A549 treated with RU486 at 1 μM for 4 hours (cell line): Measurements from ENCODE around the gene TROAP. TPM values are rescaled to one million over a fixed set of nuclear protein-coding genes. Genes with fewer than 3 reads are reported as not detected.

ENCODE experiments used
- total RNA-seq: library from RNA; stranded (reverse); fragments of 200-300 nt; extraction: Qiagen RNA extraction; gene quantifications from 5 replicates; pipeline ENCODE4 v1.2.3, GENCODE V29; 2022; ENCODE audit warnings: low read depth

The TROAP gene, protein sequence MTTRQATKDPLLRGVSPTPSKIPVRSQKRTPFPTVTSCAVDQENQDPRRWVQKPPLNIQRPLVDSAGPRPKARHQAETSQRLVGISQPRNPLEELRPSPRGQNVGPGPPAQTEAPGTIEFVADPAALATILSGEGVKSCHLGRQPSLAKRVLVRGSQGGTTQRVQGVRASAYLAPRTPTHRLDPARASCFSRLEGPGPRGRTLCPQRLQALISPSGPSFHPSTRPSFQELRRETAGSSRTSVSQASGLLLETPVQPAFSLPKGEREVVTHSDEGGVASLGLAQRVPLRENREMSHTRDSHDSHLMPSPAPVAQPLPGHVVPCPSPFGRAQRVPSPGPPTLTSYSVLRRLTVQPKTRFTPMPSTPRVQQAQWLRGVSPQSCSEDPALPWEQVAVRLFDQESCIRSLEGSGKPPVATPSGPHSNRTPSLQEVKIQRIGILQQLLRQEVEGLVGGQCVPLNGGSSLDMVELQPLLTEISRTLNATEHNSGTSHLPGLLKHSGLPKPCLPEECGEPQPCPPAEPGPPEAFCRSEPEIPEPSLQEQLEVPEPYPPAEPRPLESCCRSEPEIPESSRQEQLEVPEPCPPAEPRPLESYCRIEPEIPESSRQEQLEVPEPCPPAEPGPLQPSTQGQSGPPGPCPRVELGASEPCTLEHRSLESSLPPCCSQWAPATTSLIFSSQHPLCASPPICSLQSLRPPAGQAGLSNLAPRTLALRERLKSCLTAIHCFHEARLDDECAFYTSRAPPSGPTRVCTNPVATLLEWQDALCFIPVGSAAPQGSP
- 83.7 to 108 TPM (median 90.5 TPM) in 5 replicates for total RNA-seq

DNA sequence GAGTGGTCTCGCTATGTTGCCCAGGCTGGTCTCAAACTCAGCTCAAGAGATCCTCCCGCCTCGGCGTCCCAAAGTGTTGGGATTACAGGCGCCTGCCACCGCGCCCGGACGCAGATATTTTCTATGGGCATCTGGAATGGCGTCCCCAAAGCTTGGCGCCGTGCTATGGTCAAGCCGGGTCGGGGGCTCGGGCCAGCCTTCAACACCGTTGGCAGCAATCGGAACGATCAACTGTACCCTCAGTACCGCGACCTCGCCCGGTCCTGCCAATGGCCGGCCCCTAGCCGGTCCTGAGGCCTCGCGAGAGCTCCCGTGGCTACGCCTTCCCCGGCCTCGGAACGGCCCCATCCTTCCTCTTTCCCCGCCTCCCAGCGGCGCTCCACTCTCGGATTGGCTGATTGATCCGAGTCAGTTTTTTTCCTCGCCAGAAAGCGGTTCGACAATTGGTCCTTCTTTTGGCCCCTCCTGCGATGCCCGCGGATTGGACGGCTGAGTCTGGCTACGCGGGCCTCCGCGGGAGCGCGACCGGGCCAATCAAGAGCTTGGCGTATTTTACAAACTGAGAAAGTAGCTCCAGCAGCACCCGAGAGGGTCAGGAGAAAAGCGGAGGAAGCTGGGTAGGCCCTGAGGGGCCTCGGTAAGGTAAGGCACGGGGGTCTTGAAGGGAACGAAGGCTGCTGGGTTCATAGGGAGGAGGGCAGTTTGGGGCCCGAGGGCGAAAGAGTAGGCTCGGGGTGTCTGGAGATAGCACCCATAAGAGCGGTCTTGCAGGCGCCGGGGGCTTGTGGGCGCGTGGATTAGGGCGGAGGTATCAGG lies at the start of gene TROAP:
TSS of gene TROAP (plus strand) at position 548 of the 816 bp plus-strand sequence. CDS start 354 bp downstream, outside the sequence.

DNA sequence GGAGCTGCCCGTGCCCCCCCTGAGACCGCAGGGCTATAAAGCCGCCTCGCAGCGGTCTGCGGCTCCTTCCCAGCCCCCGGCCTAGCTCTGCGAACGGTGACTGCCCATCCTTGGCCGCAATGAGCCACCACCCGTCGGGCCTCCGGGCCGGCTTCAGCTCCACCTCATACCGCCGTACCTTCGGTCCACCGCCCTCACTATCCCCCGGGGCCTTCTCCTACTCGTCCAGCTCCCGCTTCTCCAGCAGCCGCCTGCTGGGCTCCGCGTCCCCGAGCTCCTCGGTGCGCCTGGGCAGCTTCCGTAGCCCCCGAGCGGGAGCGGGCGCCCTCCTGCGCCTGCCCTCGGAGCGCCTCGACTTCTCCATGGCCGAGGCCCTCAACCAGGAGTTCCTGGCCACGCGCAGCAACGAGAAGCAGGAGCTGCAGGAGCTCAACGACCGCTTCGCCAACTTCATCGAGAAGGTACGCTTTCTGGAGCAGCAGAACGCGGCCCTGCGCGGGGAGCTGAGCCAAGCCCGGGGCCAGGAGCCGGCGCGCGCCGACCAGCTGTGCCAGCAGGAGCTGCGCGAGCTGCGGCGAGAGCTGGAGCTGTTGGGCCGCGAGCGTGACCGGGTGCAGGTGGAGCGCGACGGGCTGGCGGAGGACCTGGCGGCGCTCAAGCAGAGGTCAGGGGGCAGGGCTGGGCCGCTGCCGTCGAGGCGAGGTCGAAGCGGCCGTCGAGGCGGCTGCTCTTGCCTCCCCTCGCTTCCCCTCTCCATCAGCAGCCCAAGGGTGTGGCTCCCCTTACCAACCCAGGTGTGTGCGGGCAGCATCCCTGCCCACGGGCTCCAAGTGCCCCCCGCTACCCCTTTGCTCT lies 27.7 kb upstream of the TROAP start, which contains the start of gene PRPH:
TSS of gene PRPH (plus strand) at position 66 of the 855 bp plus-strand sequence. CDS start at position 120, 54 bp downstream.

DNA sequence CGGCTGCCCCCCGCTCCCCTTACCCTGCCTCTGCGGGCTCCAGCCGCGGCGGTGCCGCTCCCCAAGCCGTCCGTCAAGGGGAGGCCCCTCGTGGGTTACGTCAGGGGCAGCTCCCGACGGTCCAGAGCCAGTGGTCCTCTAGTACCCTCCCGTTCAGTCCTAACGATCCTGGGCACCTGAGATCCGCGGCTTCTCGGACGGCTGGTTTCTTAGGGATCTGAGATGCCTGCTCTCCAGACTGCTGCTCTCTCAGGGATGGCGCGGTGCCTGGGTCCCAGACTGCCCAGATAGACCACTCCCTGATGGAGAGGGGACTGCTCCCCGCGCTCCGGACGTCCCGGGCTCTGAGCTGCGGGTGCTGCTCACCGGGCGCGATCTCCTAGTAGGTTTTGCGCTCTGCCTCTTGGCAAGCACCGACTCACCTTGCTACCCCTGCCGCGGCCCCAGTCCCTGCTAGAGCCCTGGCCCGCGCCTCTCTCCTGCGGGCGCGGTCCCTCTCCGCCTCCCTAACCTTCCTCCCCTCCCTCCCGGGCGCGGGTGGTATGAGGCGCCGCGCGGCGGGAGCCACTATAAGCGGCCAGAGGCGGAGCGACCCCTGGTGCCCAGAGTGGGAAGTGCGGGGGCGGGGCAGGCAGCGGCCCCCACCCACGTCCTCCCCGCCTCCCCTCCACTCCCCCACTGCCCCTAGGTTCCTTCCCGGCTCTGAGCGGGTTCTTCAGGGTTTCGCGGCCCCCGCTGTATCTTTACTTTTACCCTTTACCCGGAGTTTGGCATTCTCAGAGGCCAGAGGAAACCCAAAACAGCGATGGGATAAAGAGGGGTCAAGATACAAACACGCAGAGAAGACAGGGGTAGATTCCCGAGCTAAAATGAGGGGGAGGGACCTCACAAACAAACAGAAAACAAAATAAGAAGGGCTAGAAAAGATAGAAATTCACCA lies 13.9 kb downstream of the TROAP start, which contains the start of gene C1QL4:
TSS of gene C1QL4 (minus strand) at position 544 of the 940 bp plus-strand sequence. CDS start 711 bp downstream, outside the sequence.

DNA sequence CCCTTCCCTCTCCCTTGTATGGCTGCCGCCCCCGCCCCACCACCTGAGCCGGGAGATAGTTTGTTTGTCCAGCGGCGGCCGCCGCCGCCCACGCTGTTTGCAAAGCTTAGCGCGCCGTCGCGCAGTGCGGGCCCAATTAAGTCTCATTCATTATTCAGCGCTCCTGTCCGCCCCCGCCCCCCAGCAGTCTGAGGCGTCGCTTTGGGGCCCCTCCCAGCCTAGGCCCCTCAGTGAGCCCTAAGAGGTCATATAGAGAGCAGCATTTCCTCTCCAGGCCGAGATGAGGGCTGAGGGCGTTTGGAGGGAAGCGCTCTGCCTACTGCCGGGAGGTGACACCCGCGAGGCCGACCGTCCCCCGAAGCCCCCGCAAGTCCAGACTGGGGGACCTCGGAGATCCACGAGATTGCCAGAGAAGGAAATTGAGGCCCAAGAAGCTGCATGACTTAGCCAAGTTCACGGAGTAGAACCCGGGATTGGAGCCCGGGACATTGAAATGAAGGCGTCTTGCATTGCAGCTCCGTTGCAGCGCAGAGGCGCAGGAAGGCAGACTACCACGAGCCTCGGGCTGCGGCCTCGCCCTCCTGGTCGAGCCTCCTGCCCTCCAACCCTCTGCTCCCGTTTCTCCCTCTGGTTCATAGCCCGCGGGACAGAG lies 23.7 kb downstream of the TROAP start, which contains the start of gene DNAJC22:
TSS of gene DNAJC22 (plus strand) at position 230 of the 652 bp plus-strand sequence. CDS start 1,985 bp downstream, outside the sequence.

DNA sequence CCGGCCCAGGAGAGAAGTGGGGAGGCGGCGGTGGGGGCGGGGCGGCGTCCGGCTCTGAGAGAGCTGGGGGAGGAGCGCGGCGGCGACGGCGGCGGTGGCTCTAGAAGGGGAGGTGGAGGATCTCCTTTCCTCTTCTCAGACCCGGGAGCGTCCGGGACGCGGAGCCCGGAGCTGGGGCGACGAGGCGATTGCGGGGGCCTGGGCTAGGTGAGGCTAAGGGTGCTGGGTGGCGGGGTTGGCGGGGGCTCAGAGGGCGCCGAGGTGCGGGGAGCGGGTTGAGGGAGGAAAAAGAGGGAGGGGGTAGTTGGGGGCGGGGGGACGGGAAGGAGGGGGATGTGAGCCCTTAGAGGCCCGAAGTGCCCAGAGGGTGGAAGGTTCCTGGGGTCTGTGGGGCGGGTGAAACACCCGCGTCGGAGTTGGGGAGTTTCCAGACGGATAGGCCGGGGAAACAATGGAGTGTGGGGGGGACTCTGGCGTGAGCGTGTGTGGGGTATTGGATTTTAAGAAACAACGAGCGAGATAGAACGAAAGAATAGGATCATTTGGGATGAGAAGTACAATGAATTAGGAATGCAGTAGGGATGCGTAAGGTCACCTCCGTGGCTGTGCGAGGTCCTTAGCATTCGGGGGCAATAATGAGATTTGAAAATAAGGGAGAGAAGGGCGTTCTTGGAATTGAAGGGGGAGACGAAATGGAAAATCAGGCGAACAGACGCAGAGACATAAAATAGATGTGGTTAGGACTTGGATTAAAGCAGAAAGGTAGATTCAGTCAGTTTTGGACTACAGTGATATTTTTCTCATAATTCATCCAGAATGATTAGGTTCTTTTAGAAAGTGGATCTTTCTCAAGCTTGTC lies 44.6 kb downstream of the TROAP start, which contains the start of gene SPATS2:
TSS of gene SPATS2 (plus strand) at position 82 of the 859 bp plus-strand sequence. CDS start 93,551 bp downstream, outside the sequence.

Other genes with a start within 250 kb of the TROAP start
- not detected in 5 replicates for gene DHH, start 228.5 kb upstream of the TROAP start, total RNA-seq
- gene LMBR1L, start 212.4 kb upstream of the TROAP start, total RNA-seq: 11.4 to 17.1 TPM (median 12.8 TPM) in 5 replicates
- gene TUBA1B, start 191.9 kb upstream of the TROAP start, total RNA-seq: 2,173 to 2,599 TPM (median 2,319 TPM) in 5 replicates
- 152 to 191 TPM (median 180 TPM) in 5 replicates for gene TUBA1A, start 134.2 kb upstream of the TROAP start, total RNA-seq
- 1,723 to 2,076 TPM (median 1,814 TPM) in 5 replicates for gene TUBA1C, start 58.2 kb upstream of the TROAP start, total RNA-seq
- 0.82 to 1.7 TPM (median 0.91 TPM) in 5 replicates for gene PRPH, start 28.1 kb upstream of the TROAP start, total RNA-seq
- 3.4 to 6.1 TPM (median 5.5 TPM) in 5 replicates for gene C1QL4, start 13.9 kb downstream of the TROAP start, total RNA-seq
- gene DNAJC22, start 23.6 kb downstream of the TROAP start, total RNA-seq: 17.9 to 22.7 TPM (median 21.7 TPM) in 5 replicates
- 25.3 to 36.4 TPM (median 33.1 TPM) in 5 replicates for gene SPATS2, start 44.2 kb downstream of the TROAP start, total RNA-seq
- 2.1 to 3.3 TPM (median 2.8 TPM) in 5 replicates for gene KCNH3, start 215.8 kb downstream of the TROAP start, total RNA-seq
- 57.8 to 67.8 TPM (median 64.0 TPM) in 5 replicates for gene MCRS1, start 244.9 kb downstream of the TROAP start, total RNA-seq